CD4-positive, alpha-beta T cell treated with Interleukin-6 at 100 ng/mL for 8 hours (primary cell): ENCODE results near the gene SYCE1L.
"Not testable (repeated sequence)": the region's sequence is repeated elsewhere in the genome, so short reads cannot be mapped to it uniquely, and the experiment has no call there.

Experiments
- DNase-seq: peaks from one replicate; pipeline ENCODE4 v3.0.0-alpha.2; 2020; ENCODE audit warnings: mixed read lengths, low spot score

Gene SYCE1L

GRCh38 chr16:77206533-77206932, 7.3 kb downstream of the SYCE1L start:
- no peak for DNase-seq

GRCh38 chr16:77207030-77207429, 7.8 kb downstream of the SYCE1L start:
- no peak for DNase-seq

DNA sequence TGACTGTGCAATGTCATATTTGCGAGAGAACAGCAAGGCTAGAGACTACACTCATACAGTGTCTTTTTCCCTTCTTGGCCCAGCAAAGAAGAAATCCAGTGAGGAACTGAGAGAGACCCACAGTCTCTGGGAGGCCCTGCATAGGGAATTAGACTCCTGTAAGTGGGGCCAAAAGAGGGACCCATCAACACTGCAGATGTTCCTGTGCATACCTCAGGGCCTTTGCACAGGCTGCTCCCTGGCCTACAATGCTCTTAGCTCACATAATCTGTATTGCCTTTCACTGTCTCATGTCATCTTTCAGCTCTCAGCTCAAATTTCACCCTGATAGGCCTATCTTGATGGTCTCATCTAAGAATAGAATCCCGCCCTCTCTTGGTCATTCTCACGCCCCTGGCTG, 9.2 kb downstream of the SYCE1L start:
- DNase-seq = no peak

- DNase-seq = peak; percentile 78
These were observed 12.9 kb downstream of the SYCE1L start for GRCh38 chr16:77211880-77212740.

DNA sequence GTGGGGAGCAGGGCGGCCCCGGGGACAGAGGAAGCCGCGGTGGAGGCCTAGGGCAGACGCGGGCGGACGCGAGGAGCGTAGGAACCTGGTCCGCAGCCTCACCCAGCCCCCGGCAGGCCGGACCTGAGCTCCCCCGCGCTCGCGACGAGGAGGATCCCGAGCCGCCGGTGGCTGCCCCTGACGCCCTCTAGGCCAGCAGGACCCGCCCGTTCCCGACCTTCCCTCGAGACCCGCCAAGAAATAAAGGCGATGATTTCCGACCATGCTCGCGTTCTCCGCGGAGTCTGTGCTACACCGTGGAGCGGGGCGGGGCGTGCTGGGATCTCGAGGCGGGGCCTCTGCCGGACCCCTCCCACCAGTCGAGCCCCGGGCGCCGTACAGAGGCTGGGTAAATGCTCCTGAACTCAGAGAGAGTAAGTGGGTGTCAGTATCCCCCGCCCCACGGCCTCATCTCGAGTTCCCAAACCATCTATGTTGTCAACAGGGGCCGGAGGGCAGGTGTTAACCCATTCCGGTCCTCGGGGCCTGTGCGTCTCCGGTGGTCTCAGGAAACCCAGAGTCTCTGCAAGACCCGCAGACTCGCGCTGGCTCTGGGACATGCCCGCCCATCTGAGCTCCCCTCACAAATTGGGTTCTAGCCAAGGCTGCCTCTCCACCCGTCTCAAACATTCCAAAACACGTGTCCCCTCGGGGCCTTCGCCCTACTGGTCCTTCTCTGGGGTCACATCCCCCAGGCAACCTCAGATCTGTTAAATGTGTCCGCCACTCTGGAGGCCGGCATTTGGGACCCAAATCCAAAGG, 13.7 kb downstream of the SYCE1L start:
- peak; percentile 65 for DNase-seq

DNA sequence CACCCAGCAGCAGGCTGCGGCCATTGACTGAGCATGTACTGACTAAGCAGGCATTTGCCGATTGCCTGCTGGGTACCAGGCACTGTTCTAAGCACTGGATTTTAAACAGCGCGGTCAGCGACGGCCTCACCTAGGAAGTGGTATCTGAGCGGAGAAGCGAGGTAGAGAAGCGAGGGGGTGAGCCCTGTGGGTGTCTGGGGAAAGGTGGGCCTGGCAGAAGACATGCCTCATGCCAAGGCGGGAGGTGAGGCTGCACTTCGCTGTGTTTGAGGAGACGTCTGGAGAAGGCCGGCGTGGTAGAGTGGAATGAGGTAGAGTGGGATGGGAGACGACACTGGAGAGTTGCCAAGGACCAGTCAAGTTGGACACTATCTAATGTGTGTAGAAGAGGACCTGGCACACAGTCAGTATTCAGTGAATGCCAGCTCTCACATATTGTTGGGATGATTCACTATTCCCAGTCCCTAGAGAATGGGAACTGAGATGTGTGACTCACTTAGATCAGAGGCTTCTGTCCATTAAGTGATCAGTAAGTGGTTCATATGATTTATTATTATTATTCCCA, 14.4 kb downstream of the SYCE1L start:
- DNase-seq = no peak

DNA sequence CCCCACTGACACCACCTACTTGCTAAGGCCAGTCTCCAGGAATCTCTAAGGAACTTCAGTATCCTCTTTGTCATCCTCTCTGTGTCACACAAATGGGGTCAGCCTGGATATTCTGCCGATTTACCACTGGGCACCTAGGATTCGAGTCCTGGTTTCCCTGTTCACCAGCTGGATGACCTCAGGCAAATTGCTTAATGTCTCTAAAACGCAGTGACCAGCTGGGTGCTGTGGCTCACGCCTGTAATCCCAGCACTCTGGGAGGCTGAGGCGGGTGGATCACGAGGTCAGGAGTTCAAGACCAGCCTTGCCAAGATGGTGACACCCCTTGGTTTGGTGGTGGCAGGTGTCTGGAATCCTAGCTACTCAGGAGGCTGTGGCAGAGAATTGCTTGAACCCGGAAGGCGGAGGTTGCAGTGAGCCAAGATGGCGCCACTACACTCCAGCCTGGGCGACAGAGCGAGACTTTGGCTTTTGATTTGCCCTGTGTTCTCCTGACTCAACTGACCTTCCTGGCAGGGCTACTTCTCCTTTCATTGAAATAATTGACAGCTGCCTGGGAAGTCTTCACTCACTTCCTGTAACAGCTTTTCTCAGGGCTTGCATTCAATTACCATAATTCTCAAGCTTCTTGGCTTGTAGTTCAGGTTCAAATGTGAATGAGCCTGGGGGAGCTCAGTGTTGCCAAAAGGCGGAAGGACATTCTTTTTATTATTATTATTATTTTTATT, 15.4 kb downstream of the SYCE1L start:
- no peak for DNase-seq

GRCh38 chr16:77219437-77219836, 20.2 kb downstream of the SYCE1L start:
- no peak for DNase-seq

GRCh38 chr16:77220427-77220826, 21.2 kb downstream of the SYCE1L start:
- DNase-seq = no peak

GRCh38 chr16:77221482-77221881, 22.3 kb downstream of the SYCE1L start:
- no peak for DNase-seq

GRCh38 chr16:77223184-77223583, 24.0 kb downstream of the SYCE1L start:
- no peak for DNase-seq

DNA sequence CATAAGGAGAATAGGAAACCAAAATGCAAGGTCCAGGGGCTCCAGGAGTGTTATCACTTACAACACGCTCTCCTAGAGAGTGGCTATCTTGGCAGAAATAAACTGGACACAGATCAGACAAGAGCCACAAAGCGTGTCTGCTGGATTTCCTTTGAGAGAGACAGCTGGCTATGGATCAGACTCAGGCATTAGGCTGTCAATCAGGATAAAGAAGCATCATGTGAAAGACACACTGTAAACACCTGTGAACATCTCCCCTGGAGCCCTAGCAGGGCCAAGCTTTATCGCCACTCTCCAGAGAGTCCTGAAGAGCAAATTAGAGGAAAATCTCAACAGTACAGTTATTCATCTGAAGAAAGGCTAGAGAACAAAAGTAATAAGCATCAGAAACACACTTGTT, 26.0 kb downstream of the SYCE1L start:
- no peak for DNase-seq

- no peak for DNase-seq
These were observed 28.5 kb downstream of the SYCE1L start for GRCh38 chr16:77227745-77228144.

DNA sequence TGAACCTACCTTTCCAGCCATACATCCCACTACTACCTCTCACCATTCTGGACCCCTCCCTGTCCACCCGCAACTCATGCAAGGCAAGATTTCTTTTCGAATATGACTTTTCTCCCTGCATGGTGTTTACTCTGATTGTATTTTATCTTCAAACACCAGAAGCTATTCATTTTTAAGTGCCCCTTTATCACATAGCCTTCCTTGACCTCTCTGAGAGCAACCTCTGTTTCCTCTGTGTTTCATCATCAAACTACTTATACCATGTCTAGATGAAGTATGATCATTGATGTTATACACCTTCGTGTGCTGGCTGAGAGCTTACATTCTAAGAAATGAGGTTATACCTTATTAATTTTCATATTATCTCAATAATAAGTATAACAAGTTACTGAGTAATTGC, 31.8 kb downstream of the SYCE1L start:
- DNase-seq = no peak

DNA sequence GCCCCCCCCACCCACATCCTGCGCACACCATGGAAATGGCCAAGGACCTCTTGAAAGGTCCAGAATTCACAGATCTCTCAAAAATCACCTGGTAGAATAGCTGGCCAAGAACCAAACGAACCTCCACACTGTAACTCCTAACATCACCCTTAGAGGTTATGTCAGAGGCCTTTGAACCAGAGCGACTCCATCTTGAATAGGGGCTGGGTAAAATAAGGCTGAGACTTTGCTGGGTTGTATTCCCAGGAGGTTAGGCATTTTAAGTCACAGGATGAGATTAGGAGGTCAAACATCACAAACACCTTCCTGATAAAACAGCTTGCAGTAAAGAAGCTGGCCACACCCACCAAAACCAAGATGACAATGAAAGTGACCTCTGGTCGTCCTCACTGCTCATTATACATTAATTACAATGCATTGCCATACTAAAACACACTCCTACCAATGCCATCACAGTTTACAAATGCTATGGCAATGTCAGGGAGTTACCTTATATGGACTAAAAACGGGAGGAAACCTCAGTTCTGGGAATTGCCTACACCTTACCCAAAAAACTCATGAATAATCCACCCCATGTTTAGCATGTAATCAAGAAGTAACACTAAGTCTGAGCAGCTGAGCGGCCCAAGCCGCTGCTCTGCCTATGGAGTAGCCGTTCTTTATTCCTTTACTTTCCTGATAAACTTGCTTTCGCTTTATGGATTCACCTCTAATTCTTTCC, 34.8 kb downstream of the SYCE1L start:
- DNase-seq = no peak

- DNase-seq = no peak
These were observed 35.4 kb downstream of the SYCE1L start for GRCh38 chr16:77234611-77235010.

DNA sequence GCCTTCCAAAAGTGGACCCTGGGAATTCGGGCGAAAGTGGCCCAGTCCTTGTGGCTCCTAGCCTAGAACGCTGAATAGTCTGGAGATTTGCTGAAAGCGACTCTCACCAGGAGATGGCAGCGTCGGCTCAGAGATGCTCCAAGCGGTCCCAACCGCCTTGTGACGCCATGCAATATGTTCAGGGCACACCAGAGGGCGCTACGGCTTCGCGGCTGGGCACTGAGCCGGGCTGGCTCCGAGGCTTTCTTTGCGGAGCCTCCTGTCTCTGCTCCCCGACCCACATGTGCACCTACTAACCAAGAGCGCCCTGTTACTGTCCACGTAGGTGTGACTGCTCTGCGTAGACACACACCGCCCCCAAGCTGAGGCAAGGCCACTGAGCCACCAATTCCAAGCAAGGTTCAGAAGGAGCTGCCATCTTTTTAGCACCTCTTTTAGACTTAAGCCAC, 36.9 kb downstream of the SYCE1L start:
- DNase-seq = peak; percentile 86

DNA sequence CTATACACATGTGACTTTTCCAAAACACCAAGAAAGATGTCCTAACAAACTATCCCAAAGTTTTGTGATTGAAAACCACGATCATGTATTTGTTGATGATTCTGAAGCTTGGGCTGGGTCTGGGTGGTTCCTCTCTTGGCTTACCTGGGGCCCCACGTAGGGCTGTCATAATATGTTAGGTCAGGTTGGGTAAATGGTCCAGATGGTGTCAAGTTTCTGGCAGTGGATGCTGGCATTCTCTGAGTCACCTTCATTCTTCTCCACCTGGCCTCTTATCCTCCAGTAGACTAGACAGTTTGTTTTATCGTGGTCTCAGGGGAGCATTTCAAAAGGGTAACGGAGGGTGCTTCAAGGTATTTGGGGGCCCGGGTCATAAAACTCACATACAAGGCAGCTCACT, 39.4 kb downstream of the SYCE1L start:
- no peak for DNase-seq

DNA sequence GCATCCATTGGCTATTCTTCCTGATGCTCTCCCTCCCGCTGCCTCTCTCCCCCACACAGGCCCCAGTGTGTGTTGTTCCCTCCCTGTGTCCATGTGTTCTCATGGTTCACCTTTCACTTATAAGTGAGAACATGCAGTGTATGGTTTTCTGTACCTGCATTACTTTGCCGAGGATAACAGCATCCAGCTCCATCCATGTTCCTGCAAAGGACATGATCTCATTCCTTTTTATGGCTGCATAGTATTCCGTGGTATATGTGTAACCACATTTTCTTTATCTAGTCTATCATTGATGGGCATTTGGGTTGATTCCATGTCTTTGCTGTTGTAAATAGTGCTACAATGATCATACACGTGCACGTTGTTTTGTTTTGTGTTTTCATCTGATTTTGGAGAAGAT, 43.3 kb downstream of the SYCE1L start:
- not testable (repeated sequence) for DNase-seq

GRCh38 chr16:77246150-77246549, 46.9 kb downstream of the SYCE1L start:
- no peak for DNase-seq

GRCh38 chr16:77250400-77250799, 51.2 kb downstream of the SYCE1L start:
- DNase-seq = no peak
